KMS-11 (cell line): ENCODE measurements around the gene RHOU.

Experiments
- H2AFZ ChIP-seq: fragments of 200-600 bp; sonication (generic); 2 replicates; pipeline ENCODE4 v1.6.1; 2016; ENCODE audit warnings: antibody characterized with exemption, mixed run types, low read depth
- H3K27ac ChIP-seq: fragments of 200-600 bp; sonication (generic); 2 replicates; pipeline ENCODE4 v1.6.1; 2016; ENCODE audit warnings: mild to moderate bottlenecking, mixed run types
- H3K27me3 ChIP-seq: fragments of 200-600 bp; sonication (generic); 2 replicates; pipeline ENCODE4 v1.6.1; 2017; ENCODE audit warnings: mild to moderate bottlenecking, low read depth, mixed run types, moderate library complexity; ENCODE audit not compliant: insufficient read depth
- H3K36me3 ChIP-seq: fragments of 200-600 bp; sonication (generic); 2 replicates; pipeline ENCODE4 v1.6.1; 2017; ENCODE audit warnings: mild to moderate bottlenecking, mixed run types; ENCODE audit not compliant: insufficient read depth
- H3K4me1 ChIP-seq: fragments of 200-600 bp; sonication (generic); 2 replicates; pipeline ENCODE4 v1.6.1; 2016; ENCODE audit warnings: mild to moderate bottlenecking, low read depth, mixed run types; ENCODE audit not compliant: poor library complexity, severe bottlenecking
- H3K4me2 ChIP-seq: fragments of 200-600 bp; sonication (generic); 2 replicates; pipeline ENCODE4 v1.7.0; 2016; ENCODE audit warnings: mild to moderate bottlenecking, mixed run types
- H3K4me3 ChIP-seq: fragments of 200-600 bp; sonication (generic); IDR thresholded peaks from 2 replicates; pipeline ENCODE4 v1.6.1; 2017; ENCODE audit warnings: low read depth, low read length, mixed read lengths; ENCODE audit not compliant: insufficient read depth
- H3K79me2 ChIP-seq: fragments of 200-600 bp; sonication (generic); 2 replicates; pipeline ENCODE4 v1.6.1; 2016; ENCODE audit warnings: low read depth, mixed run types; ENCODE audit not compliant: insufficient read depth
- H3K9ac ChIP-seq: fragments of 200-600 bp; sonication (generic); 2 replicates; pipeline ENCODE4 v1.6.1; 2016; ENCODE audit warnings: mild to moderate bottlenecking, mixed run types
- H4K20me1 ChIP-seq: fragments of 200-600 bp; sonication (generic); 2 replicates; pipeline ENCODE4 v1.6.1; 2016; ENCODE audit warnings: mild to moderate bottlenecking, mixed run types; ENCODE audit not compliant: insufficient read depth
- TF ChIP-seq, protein P1 (sequence below): fragments of 200-600 bp; sonication (generic); conservative IDR thresholded peaks from 2 replicates; pipeline ENCODE4 v1.6.1; 2017; ENCODE audit warnings: low read depth, mild to moderate bottlenecking, antibody characterized with exemption, low read length, moderate library complexity, mixed read lengths

RHOU gene

DNA sequence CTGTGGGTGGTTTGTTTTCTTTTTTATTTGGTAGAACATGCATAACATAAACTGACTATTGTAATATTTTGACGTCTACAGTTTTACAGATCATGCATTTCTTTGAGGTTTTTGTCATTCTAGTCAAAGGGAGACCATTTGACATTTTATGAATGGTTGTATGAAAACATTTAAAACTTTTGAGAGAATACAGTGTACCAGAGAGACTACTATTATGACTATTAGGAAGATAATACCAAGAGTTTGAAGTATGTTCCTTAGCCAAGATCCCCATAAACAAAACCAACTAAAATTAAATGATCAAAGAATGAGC lies 37.3 kb upstream of the RHOU start:
- Histone ChIP-seq H3K4me3 (no peak overlapping the region), H3K79me2 (no peaks in the 10 kb centered on the region), H3K27ac (no peak overlapping the region), H3K4me2 (no peak overlapping the region), H2AFZ (no peak overlapping the region), H4K20me1 (no peaks in the 10 kb centered on the region), H3K4me1 (no peaks in the 10 kb centered on the region), H3K36me3 (no peaks in the 10 kb centered on the region), H3K9ac (no peak overlapping the region), H3K27me3 (no peaks in the 10 kb centered on the region; the same call in 1 of the 2 replicates)
- TF ChIP-seq, protein P1, sequence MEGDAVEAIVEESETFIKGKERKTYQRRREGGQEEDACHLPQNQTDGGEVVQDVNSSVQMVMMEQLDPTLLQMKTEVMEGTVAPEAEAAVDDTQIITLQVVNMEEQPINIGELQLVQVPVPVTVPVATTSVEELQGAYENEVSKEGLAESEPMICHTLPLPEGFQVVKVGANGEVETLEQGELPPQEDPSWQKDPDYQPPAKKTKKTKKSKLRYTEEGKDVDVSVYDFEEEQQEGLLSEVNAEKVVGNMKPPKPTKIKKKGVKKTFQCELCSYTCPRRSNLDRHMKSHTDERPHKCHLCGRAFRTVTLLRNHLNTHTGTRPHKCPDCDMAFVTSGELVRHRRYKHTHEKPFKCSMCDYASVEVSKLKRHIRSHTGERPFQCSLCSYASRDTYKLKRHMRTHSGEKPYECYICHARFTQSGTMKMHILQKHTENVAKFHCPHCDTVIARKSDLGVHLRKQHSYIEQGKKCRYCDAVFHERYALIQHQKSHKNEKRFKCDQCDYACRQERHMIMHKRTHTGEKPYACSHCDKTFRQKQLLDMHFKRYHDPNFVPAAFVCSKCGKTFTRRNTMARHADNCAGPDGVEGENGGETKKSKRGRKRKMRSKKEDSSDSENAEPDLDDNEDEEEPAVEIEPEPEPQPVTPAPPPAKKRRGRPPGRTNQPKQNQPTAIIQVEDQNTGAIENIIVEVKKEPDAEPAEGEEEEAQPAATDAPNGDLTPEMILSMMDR = no peak

DNA sequence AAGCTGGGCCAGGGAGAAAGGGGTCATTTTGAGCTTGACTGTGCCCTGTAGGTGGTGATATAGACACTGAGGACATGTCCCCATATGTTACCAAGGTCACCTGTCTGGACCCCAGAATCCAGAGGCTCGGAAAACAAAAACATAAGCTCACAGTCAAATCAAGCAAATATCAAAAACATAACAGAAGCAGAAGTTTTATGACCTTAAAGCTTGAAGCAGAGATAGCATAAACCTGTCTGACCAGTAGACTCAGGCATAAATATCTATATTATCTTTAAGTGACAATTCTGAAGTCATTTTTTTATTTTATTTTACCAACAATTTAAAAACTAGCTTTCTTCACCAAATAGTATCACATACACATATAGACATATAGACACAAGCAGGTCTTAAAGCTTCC lies 32.8 kb upstream of the RHOU start:
- Histone ChIP-seq H3K79me2 (no peaks in the 10 kb centered on the region), H3K4me1 (no peaks in the 10 kb centered on the region), H4K20me1 (no peaks in the 10 kb centered on the region), H3K4me3 (no peak overlapping the region), H2AFZ (no peak overlapping the region), H3K27ac (no peak overlapping the region), H3K36me3 (no peaks in the 10 kb centered on the region), H3K4me2 (no peak overlapping the region), H3K27me3 (no peaks in the 10 kb centered on the region; the same call in 1 of the 2 replicates), H3K9ac (no peak overlapping the region)
- TF ChIP-seq, protein P1 = no peak

GRCh38 chr1:228706305-228706704 lies 29.0 kb upstream of the RHOU start:
- no peak overlapping the region for H3K27ac ChIP-seq
- H3K4me2 ChIP-seq = no peak overlapping the region
- no peaks in the 10 kb centered on the region for H3K4me1 ChIP-seq
- TF ChIP-seq, protein P1 = no peak
- no peak overlapping the region for H2AFZ ChIP-seq
- no peaks in the 10 kb centered on the region for H3K36me3 ChIP-seq
- H3K79me2 ChIP-seq = no peaks in the 10 kb centered on the region
- H3K4me3 ChIP-seq = no peak overlapping the region
- H3K27me3 ChIP-seq = no peaks in the 10 kb centered on the region; the same call in 1 of the 2 replicates
- H4K20me1 ChIP-seq = no peaks in the 10 kb centered on the region
- no peak overlapping the region for H3K9ac ChIP-seq

DNA sequence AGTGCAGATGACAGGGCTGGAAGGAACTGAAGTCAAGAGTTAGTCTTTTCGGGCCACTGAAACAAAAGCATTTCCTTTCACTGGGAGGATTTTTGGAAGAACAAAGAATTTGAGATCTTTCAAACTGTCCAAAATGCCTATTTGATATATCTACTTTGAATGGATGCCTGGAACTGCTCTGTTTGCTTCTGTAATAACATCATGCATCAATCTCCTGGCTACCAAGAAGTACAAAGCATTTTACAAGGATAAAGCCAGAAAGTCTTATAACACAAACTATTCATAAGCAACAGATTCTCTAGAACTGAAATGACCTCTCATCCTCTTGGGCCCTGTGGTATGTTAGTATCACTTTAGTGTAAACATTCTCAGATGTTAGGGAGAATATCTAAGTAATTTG lies 18.2 kb upstream of the RHOU start:
- Histone ChIP-seq H3K4me2 (no peak overlapping the region), H3K9ac (no peak overlapping the region), H3K4me3 (no peak overlapping the region), H3K27ac (no peak overlapping the region), H3K36me3 (no peaks in the 10 kb centered on the region), H3K79me2 (no peaks in the 10 kb centered on the region), H3K27me3 (no peaks in the 10 kb centered on the region), H4K20me1 (no peaks in the 10 kb centered on the region), H3K4me1 (no peaks in the 10 kb centered on the region), H2AFZ (no peak overlapping the region)
- TF ChIP-seq, protein P1 = no peak

- Histone ChIP-seq H3K36me3 (no peaks in the 10 kb centered on the region), H3K27me3 (no peaks in the 10 kb centered on the region), H3K4me2 (no peak overlapping the region), H3K4me3 (no peak overlapping the region), H3K9ac (no peak overlapping the region), H3K27ac (no peak overlapping the region), H3K79me2 (no peaks in the 10 kb centered on the region), H4K20me1 (no peaks in the 10 kb centered on the region), H3K4me1 (no peaks in the 10 kb centered on the region), H2AFZ (no peak overlapping the region)
- TF ChIP-seq, protein P1 = no peak
Measured at GRCh38 chr1:228721407-228721806, 13.9 kb upstream of the RHOU start.
